AG04450 (cell line): Measurements from ENCODE around the gene SLC43A2. TPM values are rescaled to one million over a fixed set of nuclear protein-coding genes. Genes with fewer than 3 reads are reported as not detected.

Experiments
- CTCF ChIA-PET: fragments of 300-600, 350-600 bp; formaldehyde crosslinking; extraction: SDS; loops from one replicate; lab custom pipeline; 2022; ENCODE audit warnings: antibody characterized with exemption, inconsistent platforms; lab: Charles Lee
- POLR2A ChIA-PET: fragments of 350-600 bp; formaldehyde crosslinking; extraction: SDS; loops from one replicate; lab custom pipeline; 2021; ENCODE audit warnings: antibody characterized with exemption, inconsistent platforms; lab: Yijun Ruan, JAX
- DNase-seq: peaks from one replicate; pipeline ENCODE4 v3.0.0-alpha.2; 2011; ENCODE audit warnings: low read depth, low spot score
- H3K27ac ChIP-seq: one replicate; pipeline ENCODE4 v1.5.1; 2012; ENCODE audit warnings: low read depth, low read length, control low read depth
- H3K27me3 ChIP-seq: one replicate; pipeline ENCODE4 v1.6.0; 2012; ENCODE audit warnings: low read length; ENCODE audit not compliant: control insufficient read depth, insufficient read depth
- H3K4me3 ChIP-seq: 2 replicates; pipeline ENCODE4 v1.5.1; 2011; ENCODE audit warnings: mild to moderate bottlenecking, low read depth, low read length, control low read depth
- H3K9me3 ChIP-seq: 2 replicates; pipeline ENCODE4 v1.5.1; 2012; ENCODE audit warnings: low read length; ENCODE audit not compliant: control insufficient read depth, insufficient read depth
- CTCF ChIP-seq: IDR thresholded peaks from 2 replicates; pipeline ENCODE4 v1.5.1; 2011; ENCODE audit warnings: low read depth, low read length, control low read depth, inconsistent platforms
- polyA plus RNA-seq: library from polyadenylated mRNA; depleted of rRNA; stranded (reverse); fragments of >200 nt; gene quantifications from 2 replicates; pipeline ENCODE4 v1.2.3, GENCODE V29; 2011

The SLC43A2 gene
- polyA plus RNA-seq, 1 experiment = 5.3 TPM

- no peak for DNase-seq
- H3K27me3 ChIP-seq = no peaks in the 10 kb centered on the region
- H3K4me3 ChIP-seq = no peak overlapping the region
- CTCF ChIA-PET = no interaction called here
- no peaks in the 10 kb centered on the region for H3K9me3 ChIP-seq
- H3K27ac ChIP-seq = no peak overlapping the region
- no peak for TF ChIP-seq CTCF
- POLR2A ChIA-PET = no interaction called here
Measured at GRCh38 chr17:1557355-1558095, 71.1 kb downstream of the SLC43A2 start.

GRCh38 chr17:1555651-1556471 lies 72.8 kb downstream of the SLC43A2 start:
- no peaks in the 10 kb centered on the region for H3K27me3 ChIP-seq
- H3K27ac ChIP-seq = no peak overlapping the region
- no peaks in the 10 kb centered on the region for H3K9me3 ChIP-seq
- no peak for DNase-seq
- TF ChIP-seq CTCF = no peak
- H3K4me3 ChIP-seq = no peak overlapping the region
- CTCF ChIA-PET = no interaction called here
- POLR2A ChIA-PET = no interaction called here

- Histone ChIP-seq H3K27ac (no peak overlapping the region), H3K27me3 (no peaks in the 10 kb centered on the region), H3K4me3 (no peak overlapping the region), H3K9me3 (no peaks in the 10 kb centered on the region)
- CTCF ChIA-PET = interaction anchor here (1.5 kb wide), 1 partner anchor 19 kb away, joined by 6 read pairs; no protein-coding TSS in a partner anchor
- POLR2A ChIA-PET = no interaction called here
- TF ChIP-seq CTCF = no peak
- no peak for DNase-seq
Measured at GRCh38 chr17:1554751-1555540, 73.7 kb downstream of the SLC43A2 start.

GRCh38 chr17:1553354-1554266 lies 75.0 kb downstream of the SLC43A2 start:
- no peak overlapping the region for H3K4me3 ChIP-seq
- no peak for DNase-seq
- TF ChIP-seq CTCF = no peak
- no peaks in the 10 kb centered on the region for H3K27me3 ChIP-seq
- POLR2A ChIA-PET = no interaction called here
- CTCF ChIA-PET = interaction anchor here (0.6 to 1.5 kb wide), 4 partner anchors 12 to 83 kb away, joined by 3 to 6 read pairs (median 4); no protein-coding TSS in a partner anchor
- no peaks in the 10 kb centered on the region for H3K9me3 ChIP-seq
- no peak overlapping the region for H3K27ac ChIP-seq
